Femur (tissue), 1 donor: Measurements from ENCODE around the gene TAS2R38.

Source experiments
- DNase-seq: peaks from one replicate; pipeline ENCODE4 v3.0.0-alpha.2; 2017

The TAS2R38 gene

DNA sequence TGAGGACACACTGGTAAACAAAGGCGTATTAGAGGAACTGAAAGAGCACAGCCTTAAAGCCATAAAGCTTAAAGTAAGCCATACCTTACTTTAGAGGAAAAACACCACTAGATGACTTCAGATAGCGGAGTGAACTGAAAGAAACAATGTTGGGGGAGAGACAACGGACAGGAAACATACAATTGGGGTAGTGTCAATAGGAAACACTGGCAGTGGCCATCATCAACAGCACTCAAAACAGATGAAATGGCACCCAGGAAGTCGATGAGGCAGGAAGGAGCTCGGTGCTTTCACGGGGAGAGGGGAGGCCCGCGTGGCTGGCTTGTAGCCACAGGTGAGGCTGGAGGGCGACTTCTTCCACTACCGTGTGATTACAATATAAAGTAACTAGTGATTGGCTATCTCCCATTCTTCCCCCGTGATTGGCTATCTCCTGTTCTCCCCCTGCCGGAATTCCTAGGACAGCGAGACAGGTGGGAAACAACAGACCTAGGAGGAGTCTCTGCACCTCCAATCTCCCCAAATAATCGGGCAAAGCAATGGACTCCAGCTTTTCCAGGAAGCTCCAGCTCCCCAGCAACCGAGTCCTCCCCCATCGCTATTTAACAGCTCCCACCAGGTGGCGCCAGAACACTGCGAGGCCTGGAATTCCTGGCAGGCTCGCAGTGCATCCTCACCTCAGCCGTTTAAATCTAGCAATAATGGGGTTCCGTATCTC, 2.4 kb upstream of the TAS2R38 start:
- DNase-seq, result peak; percentile 67

DNA sequence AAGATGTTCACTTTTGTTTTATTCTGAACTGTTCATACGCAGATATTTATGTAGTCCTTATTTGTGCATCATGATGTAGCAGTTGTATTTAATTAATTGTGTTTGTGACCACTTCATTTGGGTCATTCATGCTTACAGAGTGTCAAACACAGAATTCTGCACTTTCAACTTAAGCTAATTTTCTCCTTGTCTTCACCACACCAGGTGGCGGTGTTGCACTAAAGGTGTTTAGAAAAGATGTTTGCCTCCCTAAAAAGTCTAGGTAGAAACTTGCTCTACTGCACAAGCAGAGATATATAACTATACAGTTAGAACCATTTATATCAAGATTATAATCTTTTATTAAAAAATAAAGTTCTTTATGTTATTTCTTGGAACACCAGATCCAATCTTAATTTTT, 1.3 kb upstream of the TAS2R38 start:
- DNase-seq, result no peak

DNA sequence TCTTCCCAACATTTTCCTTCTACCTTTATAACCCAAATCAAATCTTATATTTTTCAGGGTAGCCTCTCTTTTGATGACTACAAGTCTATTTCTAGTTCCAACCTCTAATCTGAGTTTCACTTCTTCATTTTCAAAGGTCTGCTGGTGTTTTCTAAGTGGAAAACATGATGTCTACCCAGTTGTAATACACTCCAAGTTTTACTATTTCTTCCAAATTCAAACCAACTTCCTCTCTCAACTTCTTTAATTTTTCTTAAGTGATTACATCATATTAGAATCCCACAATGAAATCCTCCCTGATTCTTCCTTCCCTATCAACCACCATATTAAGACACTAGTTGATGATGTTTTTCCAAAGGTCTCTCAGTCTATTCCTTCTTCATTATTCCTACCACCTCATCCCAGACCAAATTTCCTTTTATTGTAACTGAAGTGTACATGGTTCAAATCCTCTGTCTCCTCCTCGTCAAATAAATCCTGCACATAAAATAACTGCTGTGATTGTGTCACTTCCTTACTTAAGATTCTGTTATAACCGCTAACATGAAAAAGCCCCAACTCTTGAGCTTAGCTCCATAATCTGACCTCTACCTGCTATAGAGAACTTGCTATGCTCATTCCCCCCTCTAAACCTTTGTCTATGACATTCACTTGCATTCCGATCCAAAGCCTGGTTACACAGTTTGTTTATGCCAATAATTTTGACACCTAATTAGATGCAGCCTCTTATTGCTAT, 12.7 kb downstream of the TAS2R38 start:
- DNase-seq, result no peak

DNA sequence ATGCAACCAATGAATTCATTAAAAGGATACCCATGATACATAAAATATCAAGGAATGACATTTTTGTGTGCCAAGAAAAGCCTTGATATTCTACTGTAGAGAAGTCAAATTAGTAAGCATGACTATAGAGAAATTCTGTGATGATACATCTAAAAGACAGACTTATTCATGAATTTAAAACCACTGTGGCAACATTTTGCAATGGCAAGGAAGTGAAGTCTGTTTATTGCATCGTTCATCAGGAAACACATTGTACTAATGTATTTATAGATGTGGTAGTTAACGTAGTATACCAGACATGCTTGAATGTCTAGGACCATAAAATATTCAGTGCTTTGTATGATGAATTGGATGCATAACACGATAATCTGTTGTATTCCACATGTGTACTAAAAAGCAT, 17.5 kb downstream of the TAS2R38 start:
- no peak for DNase-seq

DNA sequence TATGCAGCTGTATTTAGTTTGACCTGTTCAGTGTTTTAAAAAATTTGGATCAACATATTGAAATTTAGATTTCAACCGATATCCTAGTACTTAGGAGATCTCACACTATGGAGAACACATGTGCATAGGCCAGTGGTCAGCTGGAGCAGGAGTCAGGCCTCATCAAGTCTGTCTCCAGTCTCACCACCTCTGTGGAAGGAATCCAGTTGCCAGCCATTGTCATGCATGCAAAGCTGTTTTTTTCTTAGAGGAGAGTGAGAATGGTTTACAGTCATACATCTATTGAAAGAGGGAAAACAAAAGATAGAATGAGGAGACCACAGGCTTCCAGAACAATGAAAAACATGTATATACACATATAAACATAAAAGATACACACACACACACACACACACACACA, 19.2 kb downstream of the TAS2R38 start:
- DNase-seq, result no peak

DNA sequence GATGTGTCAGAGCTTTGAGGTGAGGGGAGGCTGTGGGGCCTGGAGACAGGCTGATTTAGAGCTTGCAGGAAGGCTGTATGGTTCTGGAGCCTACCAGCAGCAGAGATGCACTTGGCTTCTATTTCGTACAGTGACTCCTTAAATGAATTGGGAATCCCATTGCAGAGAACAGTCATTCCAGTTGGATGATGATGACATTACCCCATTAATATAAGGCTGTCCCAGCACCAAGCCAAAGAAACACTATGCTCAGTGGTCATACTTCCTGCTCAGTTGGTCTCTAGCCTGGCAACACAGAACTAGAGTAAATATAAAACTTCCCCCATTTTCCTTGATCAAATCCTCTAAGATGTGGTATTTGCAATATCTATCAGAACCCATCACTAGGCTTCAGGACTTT, 21.1 kb downstream of the TAS2R38 start:
- no peak for DNase-seq

DNA sequence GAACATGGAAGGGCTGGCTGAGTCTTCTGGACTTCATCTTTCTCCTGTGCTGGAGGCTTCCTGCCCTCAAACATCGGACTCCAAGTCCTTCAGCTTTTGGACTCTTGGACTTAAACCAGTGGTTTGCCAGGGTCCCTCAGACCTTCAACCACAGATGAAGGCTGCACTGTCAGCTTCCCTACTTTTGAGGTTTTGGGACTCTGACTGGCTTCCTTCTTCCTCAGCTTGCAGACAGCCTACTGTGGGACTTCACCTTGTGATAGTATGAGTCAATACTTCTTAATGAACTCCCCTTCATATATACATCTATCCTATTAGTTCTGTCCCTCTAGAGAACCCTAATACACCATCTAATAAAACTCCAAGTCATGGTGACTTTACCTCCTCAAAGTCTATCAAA, 22.8 kb downstream of the TAS2R38 start:
- no peak for DNase-seq

DNA sequence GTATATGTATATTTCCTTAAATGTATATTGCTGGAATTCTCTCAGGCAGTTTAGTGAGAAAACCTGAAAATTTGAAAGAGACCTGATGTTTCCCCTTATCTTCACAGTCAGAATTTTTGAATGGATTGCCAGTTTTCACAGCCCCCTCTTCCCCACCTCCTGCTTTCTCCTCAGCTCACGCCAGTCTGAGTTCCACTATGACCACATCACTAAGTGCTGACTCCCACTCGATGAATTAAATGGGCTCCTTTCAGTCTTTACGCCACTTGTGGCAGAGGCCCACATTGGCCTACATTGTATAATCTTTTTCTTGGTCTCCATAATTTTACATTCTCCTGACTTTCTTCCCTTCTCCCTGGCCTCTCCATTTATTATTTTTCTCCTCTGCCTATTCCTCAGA, 23.7 kb downstream of the TAS2R38 start:
- DNase-seq, result no peak

DNA sequence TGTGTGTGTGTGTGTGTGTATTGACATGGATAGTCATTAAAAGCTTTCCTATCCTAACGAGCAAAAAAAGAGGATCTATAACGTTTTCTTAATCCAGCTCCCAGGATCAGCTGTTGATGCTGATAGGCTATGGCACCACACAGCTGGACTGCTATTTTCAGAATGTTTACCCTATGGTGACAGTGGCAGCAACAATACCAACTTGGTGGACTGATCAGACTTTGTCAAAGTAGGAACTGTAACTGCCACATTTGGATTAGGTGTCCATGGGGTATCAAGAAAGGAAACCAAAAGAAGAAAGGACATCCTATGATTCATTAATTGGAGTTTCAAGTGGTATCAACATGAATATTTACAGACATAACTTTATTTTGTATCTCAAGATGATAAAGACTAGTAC, 24.1 kb downstream of the TAS2R38 start:
- no peak for DNase-seq

DNA sequence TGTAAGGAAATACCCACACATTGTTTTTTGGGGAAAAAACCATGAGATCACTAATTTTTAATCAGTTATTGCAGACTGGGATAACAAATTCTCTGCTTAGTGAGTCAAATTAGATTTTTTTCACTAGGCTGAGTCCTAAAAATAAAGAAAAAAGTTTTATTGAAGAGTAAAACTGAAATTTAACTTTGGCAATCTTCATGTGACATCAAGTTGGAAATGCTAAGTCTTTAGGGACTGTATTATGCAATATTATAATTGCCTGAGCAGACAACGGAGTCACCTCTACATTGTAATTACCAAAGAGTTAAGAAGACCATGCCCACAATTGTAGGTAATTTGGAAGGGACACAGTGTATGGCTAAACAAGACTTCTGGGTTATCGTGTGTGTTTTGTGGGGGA, 24.6 kb downstream of the TAS2R38 start:
- DNase-seq, result no peak

DNA sequence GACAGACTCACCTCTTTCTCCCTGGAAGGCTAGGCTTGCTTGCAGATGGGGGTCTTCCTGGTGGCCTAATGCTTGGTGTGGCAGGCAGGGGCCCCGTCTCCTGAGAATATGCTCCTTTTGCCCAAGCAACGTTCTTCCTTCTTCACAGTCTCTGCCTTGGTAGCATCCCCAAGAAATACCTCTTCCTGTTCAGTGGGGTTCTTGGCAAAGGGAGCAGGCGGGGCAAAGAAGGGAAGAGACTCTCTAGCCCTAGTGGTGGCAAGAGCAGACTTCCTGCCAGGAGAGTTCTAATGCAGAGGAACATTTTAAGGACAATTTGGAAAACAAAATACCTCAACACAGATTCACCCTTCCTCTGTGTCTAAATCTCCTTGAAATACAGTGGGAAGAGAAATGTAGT, 26.8 kb downstream of the TAS2R38 start, which contains the start of gene CLEC5A:
TSS of gene CLEC5A (minus strand) at position 179 of the 400 bp plus-strand sequence. CDS start 682 bp downstream, outside the sequence.
- no peak for DNase-seq

DNA sequence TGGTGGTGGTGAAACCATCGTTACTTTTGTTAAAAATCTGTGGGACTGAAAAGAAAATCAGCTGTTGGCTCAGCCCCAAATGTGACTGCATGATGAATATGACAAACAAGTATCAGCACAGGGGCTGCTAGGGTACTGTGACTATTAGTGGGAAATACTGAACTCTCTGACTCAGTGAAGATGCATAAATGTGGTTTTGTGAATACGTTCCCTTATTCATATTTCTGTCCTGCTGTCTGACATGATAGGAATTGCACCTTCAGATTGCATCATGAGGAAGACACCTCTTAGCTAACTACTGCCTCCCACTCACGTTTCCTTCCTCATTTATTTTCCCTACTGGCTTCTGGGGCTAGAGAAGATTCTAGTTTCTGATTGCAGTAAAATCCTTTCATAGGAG, 28.2 kb downstream of the TAS2R38 start:
- DNase-seq, result no peak

DNA sequence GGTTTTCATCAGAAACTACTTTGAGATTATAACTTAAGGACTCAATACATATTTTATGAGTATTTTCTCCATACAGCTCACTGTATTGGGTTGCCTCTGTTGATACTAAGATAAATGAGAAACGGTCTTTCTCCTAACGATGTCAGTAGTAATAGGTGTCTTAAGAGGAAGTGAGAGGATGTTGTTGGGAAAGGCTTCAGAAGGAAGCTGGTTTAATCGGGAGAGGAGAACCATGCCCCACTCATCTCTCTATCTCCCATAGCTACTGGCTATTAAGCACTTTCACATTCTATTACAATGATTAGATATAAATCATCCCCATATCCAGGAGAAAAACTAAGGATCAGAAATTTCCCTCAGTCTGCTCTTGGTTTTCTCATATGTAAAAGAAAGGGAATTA, 28.8 kb downstream of the TAS2R38 start:
- DNase-seq, result no peak

DNA sequence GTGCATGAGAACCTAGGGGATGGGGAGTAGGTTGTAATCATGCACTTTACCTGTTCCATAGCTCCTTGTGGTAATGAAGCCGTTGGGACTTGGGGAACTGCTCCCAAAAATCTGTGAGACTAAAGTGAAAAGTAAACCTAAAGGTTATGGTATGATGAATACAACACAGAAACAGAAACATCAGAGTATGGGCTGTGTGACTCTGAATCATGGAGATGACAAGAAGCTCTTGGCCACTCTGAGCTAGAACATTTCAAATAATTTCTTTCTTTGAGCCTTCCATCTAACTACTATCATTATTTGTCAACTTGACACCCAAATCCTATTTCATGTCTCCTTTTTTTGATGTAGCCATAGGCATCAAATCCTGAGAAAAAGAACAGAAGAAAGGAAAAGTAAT, 29.7 kb downstream of the TAS2R38 start:
- DNase-seq, result no peak

DNA sequence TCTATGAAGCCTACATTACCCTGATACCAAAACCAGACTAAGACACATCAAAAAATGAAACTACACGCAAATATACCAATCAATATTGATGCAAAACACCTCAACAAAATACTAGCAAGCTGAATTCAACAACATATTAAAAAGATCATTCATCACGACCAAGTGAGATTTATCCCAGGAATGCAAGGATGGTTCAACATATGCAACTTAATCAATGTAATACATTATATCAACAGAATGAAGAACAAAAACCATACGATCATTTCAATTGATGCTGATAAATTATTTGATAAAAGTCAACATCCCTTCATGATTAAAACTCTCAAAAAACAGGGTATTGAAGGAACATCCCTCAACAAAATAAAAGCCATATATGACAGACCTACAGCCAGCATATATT, 32.5 kb downstream of the TAS2R38 start:
- no peak for DNase-seq

DNA sequence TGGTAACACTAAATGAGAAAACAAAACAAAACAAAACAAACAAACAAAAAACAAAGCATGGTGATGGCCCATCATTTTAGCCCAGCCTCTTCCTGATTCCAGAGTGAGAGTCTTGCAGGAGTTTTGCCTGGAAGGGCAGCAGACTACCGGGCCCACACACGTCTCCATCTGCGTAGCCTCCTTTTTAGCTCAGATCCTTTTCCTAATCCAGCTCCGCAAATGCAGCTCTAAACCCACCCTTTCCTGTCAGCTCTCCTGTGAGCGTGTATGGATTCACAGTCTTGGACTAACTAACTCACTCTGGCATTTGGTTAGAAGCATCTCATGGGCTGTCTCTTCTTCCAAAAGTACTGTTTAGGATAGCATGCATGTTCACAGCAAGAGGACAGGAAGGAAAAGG, 43.4 kb downstream of the TAS2R38 start:
- DNase-seq, result no peak

DNA sequence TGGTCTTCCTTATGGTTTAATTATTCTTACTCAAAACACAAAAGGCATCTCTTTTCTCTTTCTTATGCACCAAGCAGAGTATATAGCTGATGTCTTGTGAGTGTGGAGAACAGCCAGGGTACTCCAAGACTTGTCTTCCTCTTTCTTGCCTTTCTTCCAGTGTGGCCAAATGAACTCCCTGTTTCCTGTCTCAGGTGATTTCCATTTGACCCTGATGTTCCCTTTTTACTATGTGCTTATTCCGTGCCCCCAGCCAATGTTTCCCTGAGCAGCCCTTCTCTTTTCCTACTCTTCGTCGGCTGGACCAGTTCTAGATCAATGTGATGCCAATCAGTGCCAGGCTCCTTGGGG, 44.8 kb downstream of the TAS2R38 start:
- DNase-seq, result no peak

DNA sequence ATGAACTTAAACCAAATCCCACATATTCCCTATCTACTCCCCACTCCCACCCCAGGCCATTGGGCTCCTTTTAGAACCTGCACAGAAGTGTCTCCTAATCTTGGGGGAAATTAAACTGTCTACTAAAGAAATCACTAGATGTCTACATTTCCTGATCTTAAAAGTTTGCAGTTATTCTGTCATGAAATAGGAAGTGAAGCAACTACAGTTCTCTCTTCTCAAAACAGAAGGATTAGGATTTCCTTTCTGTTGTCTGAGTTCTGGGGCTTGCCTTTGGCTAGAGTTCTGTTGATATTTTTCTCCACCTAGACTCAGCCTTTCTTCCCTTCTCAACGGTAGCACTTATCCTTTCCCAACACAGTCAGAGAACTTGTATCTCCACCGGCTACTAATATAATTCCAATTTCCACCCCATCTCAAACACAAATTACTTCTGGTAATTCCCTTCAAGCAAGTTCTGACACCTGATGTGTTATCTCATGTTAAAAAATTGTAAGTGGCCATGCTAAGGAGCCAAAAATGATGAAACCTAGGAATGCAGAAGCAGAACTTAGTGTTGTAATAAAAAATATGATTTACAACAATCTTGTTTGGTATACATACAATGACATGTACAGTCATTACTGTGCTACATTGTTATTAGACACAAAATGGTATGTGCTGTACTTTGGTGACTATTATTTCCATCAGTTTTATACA, 45.3 kb downstream of the TAS2R38 start:
- DNase-seq, result no peak
